ENCODE measurements around the gene BTBD9.

Gene BTBD9

DNA sequence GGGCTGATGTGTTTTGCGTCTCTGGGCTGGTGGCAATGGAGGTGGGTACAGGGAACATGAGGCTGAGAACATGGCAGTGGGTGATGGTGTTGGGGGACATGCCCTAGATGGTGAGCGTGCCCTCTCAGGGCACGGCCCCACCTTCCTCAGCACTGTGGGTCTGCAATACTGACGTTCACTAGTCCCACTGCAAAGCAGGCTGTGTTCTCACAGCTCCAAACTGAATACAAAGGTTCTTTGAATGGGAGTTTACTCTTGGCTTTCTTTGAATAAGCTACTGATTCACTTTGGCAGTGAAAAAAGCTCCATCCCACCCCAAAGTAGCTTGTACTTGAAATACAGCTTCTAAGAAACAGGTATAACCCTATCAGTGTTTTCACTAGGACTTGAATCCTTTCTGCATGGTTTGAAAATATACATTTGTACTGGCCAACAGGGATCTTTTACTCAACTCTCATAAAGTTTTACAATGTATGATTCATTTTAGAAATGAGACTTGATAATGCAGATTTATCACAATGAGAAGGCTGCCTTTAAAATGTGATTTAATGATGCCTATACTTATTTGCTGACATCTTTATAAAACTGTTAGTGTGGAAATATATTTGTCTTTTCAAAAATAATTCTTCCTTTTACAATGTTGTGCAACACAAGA lies 419.5 kb downstream of the BTBD9 start:
- DNase-seq: no peak

- peak in 1 of 2 experiments; percentile 58 for DNase-seq
Measured at GRCh38 chr6:38218235-38218634, 421.5 kb downstream of the BTBD9 start.

DNA sequence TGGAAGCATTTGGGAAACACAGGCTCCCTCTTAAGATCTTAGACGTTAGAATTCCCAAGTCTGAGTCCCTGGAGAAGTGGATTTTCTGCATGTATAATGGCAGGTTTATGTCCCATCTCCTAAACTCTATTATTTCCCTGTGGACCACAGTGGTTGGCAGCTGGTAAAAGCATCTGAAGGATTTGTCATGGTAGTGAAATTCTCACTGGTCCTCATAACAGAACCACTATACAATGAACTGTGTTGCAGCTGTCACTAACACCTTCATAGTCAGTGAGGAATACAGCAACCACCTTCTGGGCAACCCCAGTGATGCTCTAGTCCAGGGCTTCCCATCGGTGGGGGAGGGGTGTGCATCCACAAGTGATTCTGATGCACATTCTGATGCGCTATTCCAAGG lies 423.3 kb downstream of the BTBD9 start:
- DNase-seq: no peak

- DNase-seq: no peak
Measured at GRCh38 chr6:38215651-38216311, 423.9 kb downstream of the BTBD9 start.

GRCh38 chr6:38215225-38215624 lies 424.5 kb downstream of the BTBD9 start:
- peak in 1 of 2 experiments; percentile 25 for DNase-seq

- DNase-seq: no peak
Measured at GRCh38 chr6:38214159-38214558, 425.6 kb downstream of the BTBD9 start.

- DNase-seq: no peak
Measured at GRCh38 chr6:38213251-38213658, 426.5 kb downstream of the BTBD9 start.

- DNase-seq: peak in 1 of 2 experiments; percentile 2
Measured at GRCh38 chr6:38212579-38212978, 427.1 kb downstream of the BTBD9 start.

DNA sequence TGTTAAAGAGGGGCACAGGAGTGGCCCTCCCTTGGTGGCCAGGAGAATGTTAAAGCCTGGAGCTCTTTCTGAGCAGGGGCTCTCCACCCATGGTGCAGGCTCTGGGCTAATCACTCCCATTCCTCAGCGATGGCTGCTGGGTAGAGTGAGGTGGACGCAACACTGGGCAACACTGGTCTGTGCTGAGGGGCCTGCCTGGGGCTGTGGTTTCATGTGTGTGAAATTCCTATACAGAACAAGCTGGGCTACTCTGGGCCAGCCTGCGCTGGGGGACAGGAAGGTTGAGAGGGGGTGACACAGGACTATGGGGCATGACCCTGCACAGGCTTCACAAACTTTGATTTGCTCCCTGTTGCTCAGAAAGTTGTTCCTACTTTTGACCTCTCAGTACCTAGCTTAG lies 427.6 kb downstream of the BTBD9 start:
- no peak for DNase-seq

GRCh38 chr6:38209371-38210260 lies 430.1 kb downstream of the BTBD9 start:
- DNase-seq: no peak

GRCh38 chr6:38208028-38208427 lies 431.7 kb downstream of the BTBD9 start:
- DNase-seq: no peak

GRCh38 chr6:38207375-38207774 lies 432.4 kb downstream of the BTBD9 start:
- DNase-seq: no peak

DNA sequence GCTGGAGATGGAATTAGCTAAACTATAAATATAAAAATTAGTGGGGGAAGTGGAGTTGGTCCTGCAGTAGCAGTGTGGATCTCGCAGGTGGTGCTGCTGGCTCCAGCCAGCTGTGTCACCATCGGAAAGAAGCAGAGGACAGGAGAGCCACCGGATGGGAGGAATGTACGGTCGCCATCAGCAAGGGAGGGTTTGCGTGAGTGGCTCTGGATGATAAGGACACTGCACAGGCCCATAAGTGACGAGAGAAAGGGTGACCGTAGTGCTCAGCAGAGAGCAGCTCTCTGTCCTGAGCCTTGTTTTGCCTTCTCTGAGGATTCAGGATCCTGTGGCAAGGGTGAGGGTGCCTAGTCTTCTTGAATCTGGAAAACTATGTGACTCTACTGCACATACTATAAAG lies 441.5 kb downstream of the BTBD9 start:
- no peak for DNase-seq

DNA sequence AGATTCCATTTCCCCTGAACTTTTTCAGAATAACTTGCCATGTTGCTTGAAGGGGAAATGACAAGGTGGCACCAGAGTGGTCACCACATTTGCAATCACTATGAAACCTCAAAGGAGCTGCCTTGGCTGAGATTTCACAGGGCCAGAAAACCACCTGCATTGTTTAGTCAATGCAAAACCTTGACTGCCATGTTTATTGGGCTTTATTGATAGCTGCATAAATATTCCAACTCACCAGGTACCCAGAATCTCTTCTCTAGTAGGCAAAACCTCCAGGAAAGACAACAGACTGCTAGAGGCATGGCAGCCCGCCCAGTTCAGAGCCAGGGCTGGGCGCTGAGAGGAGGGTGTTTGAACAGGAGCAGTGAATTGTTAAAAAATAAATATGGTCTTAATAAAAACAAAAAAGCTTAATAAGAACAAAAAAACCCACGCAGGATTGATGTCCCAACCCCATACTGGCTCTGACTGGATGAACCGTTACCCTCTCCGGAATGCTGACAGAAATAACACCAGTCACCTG lies 444.6 kb downstream of the BTBD9 start:
- DNase-seq: no peak

- DNase-seq: no peak
Measured at GRCh38 chr6:38194589-38194988, 445.1 kb downstream of the BTBD9 start.

DNA sequence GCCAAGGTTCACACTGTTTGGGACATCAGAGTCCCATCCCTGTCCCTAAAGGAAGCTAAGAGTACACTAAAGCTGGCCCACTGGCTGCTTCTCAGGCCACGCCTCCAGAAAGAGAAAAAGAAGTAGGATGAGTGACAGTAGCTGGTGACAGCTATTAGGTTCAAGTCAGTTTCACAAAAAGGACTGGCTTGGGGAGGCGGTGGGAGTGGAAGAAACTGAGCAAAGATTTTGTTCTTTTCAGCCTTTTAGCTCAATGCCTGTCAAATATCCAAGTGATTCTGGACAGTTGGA lies 445.5 kb downstream of the BTBD9 start:
- no peak for DNase-seq

GRCh38 chr6:38193481-38194281 lies 446.0 kb downstream of the BTBD9 start:
- DNase-seq: no peak

- no peak for DNase-seq
Measured at GRCh38 chr6:38193051-38193450, 446.7 kb downstream of the BTBD9 start.

- DNase-seq: no peak
Measured at GRCh38 chr6:38192487-38192886, 447.2 kb downstream of the BTBD9 start.

DNA sequence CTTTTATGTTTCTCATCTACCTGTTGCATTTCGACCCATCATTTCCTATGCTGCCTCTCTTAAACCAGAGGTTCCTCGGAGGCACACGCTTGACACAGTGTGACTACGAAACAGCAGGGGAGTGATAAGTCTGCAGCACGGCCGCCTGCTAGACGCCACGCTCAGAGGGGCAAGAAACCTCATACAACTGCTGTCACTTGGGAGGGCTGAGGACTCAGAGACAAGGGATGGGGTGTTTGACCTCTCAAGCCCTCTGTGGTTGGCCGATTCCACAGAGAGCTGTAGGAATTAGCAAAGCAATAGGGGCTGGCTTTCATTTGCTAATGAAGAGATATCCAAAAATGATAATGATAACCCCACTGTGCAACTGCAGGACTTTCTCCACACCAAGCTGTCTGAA lies 447.7 kb downstream of the BTBD9 start:
- no peak for DNase-seq

- no peak for DNase-seq
Measured at GRCh38 chr6:38191418-38191817, 448.3 kb downstream of the BTBD9 start.

DNA sequence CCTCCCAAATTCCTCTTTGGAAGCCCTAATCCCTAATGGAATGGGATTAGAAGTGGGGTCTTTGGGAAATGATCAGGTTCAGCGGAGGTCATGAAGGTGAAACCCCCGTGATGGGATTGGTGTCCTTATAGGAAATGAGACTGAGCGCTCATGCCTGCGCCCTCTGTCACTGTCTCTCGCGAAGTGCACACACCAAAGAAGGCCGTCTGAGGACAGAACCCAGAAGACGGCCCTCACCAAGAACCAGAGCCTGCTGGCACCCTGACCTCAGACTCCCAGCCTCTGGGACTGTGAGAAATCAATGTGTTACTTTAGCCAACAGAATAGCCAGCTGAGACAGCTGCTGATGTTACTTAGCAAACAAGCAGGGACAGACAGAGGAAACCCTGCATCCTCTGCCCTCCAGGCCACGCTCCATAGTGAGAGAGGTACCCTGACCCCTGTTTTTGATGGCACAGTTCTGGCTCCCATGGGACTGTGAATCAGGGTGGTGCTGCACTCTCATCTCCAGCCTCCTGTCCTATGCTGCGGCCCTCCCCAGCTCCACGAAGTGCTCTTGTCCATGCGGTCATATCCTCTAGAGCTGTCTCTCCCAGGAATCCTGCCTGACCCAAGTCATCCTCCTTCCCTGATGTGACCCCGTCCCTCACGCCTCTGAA lies 450.9 kb downstream of the BTBD9 start:
- DNase-seq: no peak

Data from NCI-H526 (cell line).